Endothelial cell (in vitro differentiated cells): ENCODE data around the gene DCLK2. TPM values are rescaled to one million over a fixed set of nuclear protein-coding genes. Genes with fewer than 3 reads are reported as not detected.

Experiments used
- DNase-seq: peaks from one replicate; pipeline ENCODE4 v3.0.0; 2021; ENCODE audit warnings: low spot score
- H3K27ac Mint-ChIP-seq: one replicate; pipeline ENCODE4 v1.8.0; 2021; ENCODE audit warnings: mixed read lengths, inconsistent platforms; ENCODE audit not compliant: unreplicated experiment
- H3K27me3 Mint-ChIP-seq: one replicate; pipeline ENCODE4 v1.8.0; 2021; ENCODE audit warnings: mild to moderate bottlenecking, moderate library complexity, mixed read lengths, inconsistent platforms; ENCODE audit not compliant: unreplicated experiment
- H3K36me3 Mint-ChIP-seq: one replicate; pipeline ENCODE4 v1.8.0; 2021; ENCODE audit warnings: mild to moderate bottlenecking, low read depth, mixed read lengths, inconsistent platforms; ENCODE audit not compliant: unreplicated experiment
- H3K4me1 Mint-ChIP-seq: one replicate; pipeline ENCODE4 v1.8.0; 2021; ENCODE audit warnings: mild to moderate bottlenecking, mixed read lengths, inconsistent platforms; ENCODE audit not compliant: unreplicated experiment
- H3K4me3 Mint-ChIP-seq: one replicate; pipeline ENCODE4 v1.8.0; 2021; ENCODE audit warnings: mild to moderate bottlenecking, mixed read lengths, inconsistent platforms; ENCODE audit not compliant: unreplicated experiment
- H3K9me3 Mint-ChIP-seq: one replicate; pipeline ENCODE4 v1.8.0; 2021; ENCODE audit warnings: mixed read lengths, inconsistent platforms; ENCODE audit not compliant: unreplicated experiment
- CTCF ChIP-seq: fragments of 200-600 bp; sonication (generic); IDR thresholded peaks from one replicate; pipeline ENCODE4 v1.5.0; 2021; ENCODE audit warnings: antibody characterized with exemption; ENCODE audit not compliant: unreplicated experiment
- total RNA-seq: library from RNA; stranded (reverse); fragmentation: NEBNext Ultra II Directional; extraction: Animal tissue kit (Norgen Biotek cat#: 25700); gene quantifications from one replicate; pipeline ENCODE4 v1.2.1, GENCODE V29; 2021; ENCODE audit not compliant: unreplicated experiment

DCLK2 gene
- total RNA-seq, 1 donor from 2014 or later = 7.8 TPM

- no peaks in the 10 kb centered on the region for H3K27me3 Mint-ChIP-seq
- no peaks in the 10 kb centered on the region for H3K36me3 Mint-ChIP-seq
- no peaks in the 10 kb centered on the region for H3K4me1 Mint-ChIP-seq
- no peak for DNase-seq
- no peak overlapping the region for H3K27ac Mint-ChIP-seq
- TF ChIP-seq CTCF = no peak
- H3K9me3 Mint-ChIP-seq = no peaks in the 10 kb centered on the region
- H3K4me3 Mint-ChIP-seq = no peak overlapping the region
Measured at GRCh38 chr4:150224896-150225591, 146.8 kb downstream of the DCLK2 start.

GRCh38 chr4:150229520-150229919 lies 151.3 kb downstream of the DCLK2 start:
- no peak overlapping the region for H3K27ac Mint-ChIP-seq
- DNase-seq = no peak
- H3K9me3 Mint-ChIP-seq = no peaks in the 10 kb centered on the region
- H3K27me3 Mint-ChIP-seq = no peaks in the 10 kb centered on the region
- no peaks in the 10 kb centered on the region for H3K36me3 Mint-ChIP-seq
- no peak for TF ChIP-seq CTCF
- no peak overlapping the region for H3K4me3 Mint-ChIP-seq
- no peaks in the 10 kb centered on the region for H3K4me1 Mint-ChIP-seq

- Mint-ChIP-seq H3K27me3 (no peaks in the 10 kb centered on the region), H3K9me3 (no peaks in the 10 kb centered on the region), H3K27ac (no peak overlapping the region), H3K4me3 (no peak overlapping the region), H3K4me1 (no peaks in the 10 kb centered on the region), H3K36me3 (no peaks in the 10 kb centered on the region)
- no peak for DNase-seq
- TF ChIP-seq CTCF = no peak
Measured at GRCh38 chr4:150230561-150230960, 152.3 kb downstream of the DCLK2 start.

GRCh38 chr4:150231107-150231770 lies 153.0 kb downstream of the DCLK2 start:
- Mint-ChIP-seq H3K36me3 (no peaks in the 10 kb centered on the region), H3K27ac (no peak overlapping the region), H3K4me3 (no peak overlapping the region), H3K9me3 (no peaks in the 10 kb centered on the region), H3K4me1 (no peaks in the 10 kb centered on the region), H3K27me3 (no peaks in the 10 kb centered on the region)
- DNase-seq = no peak
- no peak for TF ChIP-seq CTCF

GRCh38 chr4:150232029-150232428 lies 153.8 kb downstream of the DCLK2 start:
- Mint-ChIP-seq H3K27me3 (no peaks in the 10 kb centered on the region), H3K4me1 (no peaks in the 10 kb centered on the region), H3K27ac (no peak overlapping the region), H3K36me3 (no peaks in the 10 kb centered on the region), H3K9me3 (no peaks in the 10 kb centered on the region), H3K4me3 (no peak overlapping the region)
- TF ChIP-seq CTCF = no peak
- DNase-seq = no peak
